WI38 (cell line): ENCODE data around the gene MAN2A1.

Experiments
- H3K4me3 ChIP-seq: 2 replicates; pipeline ENCODE4 v1.5.1; 2011; ENCODE audit warnings: low read depth, mild to moderate bottlenecking, control low read depth, low read length
- CTCF ChIP-seq: IDR thresholded peaks from 2 replicates; pipeline ENCODE4 v1.5.1; 2012; ENCODE audit warnings: low read depth, mild to moderate bottlenecking, control low read depth, low read length

The MAN2A1 gene

GRCh38 chr5:109714592-109714991, 24.9 kb downstream of the MAN2A1 start:
- no peak overlapping the region for H3K4me3 ChIP-seq
- no peak for TF ChIP-seq CTCF

- no peak for TF ChIP-seq CTCF
- no peak overlapping the region for H3K4me3 ChIP-seq
These were observed 28.5 kb downstream of the MAN2A1 start for GRCh38 chr5:109718216-109718615.

- no peak for TF ChIP-seq CTCF
- H3K4me3 ChIP-seq: no peak overlapping the region
These were observed 28.9 kb downstream of the MAN2A1 start for GRCh38 chr5:109718632-109719031.

GRCh38 chr5:109719978-109720377, 30.3 kb downstream of the MAN2A1 start:
- TF ChIP-seq CTCF: no peak
- no peak overlapping the region for H3K4me3 ChIP-seq

- TF ChIP-seq CTCF: no peak
- no peak overlapping the region for H3K4me3 ChIP-seq
These were observed 32.0 kb downstream of the MAN2A1 start for GRCh38 chr5:109721741-109722140.

- TF ChIP-seq CTCF: no peak
- H3K4me3 ChIP-seq: no peak overlapping the region
These were observed 33.9 kb downstream of the MAN2A1 start for GRCh38 chr5:109723606-109724005.

- TF ChIP-seq CTCF: no peak
These were observed 35.4 kb downstream of the MAN2A1 start for GRCh38 chr5:109725135-109725534.

More at GRCh38 chr5:109725135-109725534, 35.4 kb downstream of the MAN2A1 start:
- H3K4me3 ChIP-seq: no peak overlapping the region
